ENCODE measurements around the gene B4GALNT3. TPM values are rescaled to one million over a fixed set of nuclear protein-coding genes. Genes with fewer than 3 reads are reported as not detected.
A peak's percentile ranks its signal among the peaks of the same experiment; 100 is the strongest.

B4GALNT3 gene
- total and polyA plus RNA-seq, 9 donors, result 0.58 to 4.2 (median 1.7) TPM

DNA sequence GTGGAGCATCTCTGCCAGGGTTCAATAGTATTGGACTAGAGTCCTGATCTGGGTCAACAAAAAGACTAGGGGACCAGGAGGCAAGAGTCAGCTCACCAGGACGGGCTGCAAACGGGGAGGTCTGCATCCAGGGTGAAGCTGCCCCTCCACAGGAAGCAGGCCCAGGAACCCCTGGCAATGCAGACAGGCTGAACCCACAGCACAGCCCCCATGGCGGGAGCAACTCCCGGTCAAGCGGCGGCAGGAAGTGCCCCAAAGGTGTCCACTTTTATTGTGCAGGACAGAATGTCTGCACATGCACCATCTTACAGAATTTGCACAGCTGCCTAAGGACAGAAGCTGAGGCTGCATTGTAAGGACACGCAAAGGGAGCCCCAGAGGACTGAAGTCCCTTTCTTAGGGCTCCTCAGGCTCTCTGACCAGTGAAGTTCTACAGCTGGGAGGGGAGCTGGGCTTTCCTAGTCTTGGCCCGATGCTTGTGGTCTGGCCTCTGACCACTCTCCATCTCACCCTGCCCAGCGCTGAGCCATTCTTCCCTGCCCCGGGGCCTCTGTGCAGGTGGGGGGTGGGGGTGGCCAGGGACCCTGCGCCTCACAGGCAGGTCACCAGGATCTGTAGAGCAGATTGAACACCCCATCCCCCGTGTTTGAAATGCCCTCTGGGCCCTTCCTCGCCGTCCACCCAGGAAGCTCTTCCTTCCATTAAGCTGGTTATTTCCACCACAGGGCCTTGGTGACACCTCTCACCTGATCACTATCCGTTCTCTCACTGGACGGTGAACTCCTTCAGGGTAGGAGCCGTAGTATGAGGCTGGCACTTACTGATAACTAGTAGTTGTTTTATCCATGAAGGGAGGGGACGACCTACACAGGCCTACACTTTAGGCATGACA, 127.6 kb downstream of the B4GALNT3 start:
- no peaks in the 10 kb centered on the region for H3K9me3 ChIP-seq
- no peaks in the 10 kb centered on the region for H3K27me3 ChIP-seq
- no peak for TF ChIP-seq POLR2A (IDR thresholded peaks at IDR 0.05)
- TF ChIP-seq, protein P1, sequence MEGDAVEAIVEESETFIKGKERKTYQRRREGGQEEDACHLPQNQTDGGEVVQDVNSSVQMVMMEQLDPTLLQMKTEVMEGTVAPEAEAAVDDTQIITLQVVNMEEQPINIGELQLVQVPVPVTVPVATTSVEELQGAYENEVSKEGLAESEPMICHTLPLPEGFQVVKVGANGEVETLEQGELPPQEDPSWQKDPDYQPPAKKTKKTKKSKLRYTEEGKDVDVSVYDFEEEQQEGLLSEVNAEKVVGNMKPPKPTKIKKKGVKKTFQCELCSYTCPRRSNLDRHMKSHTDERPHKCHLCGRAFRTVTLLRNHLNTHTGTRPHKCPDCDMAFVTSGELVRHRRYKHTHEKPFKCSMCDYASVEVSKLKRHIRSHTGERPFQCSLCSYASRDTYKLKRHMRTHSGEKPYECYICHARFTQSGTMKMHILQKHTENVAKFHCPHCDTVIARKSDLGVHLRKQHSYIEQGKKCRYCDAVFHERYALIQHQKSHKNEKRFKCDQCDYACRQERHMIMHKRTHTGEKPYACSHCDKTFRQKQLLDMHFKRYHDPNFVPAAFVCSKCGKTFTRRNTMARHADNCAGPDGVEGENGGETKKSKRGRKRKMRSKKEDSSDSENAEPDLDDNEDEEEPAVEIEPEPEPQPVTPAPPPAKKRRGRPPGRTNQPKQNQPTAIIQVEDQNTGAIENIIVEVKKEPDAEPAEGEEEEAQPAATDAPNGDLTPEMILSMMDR (IDR thresholded peaks at IDR 0.05), result no peak
- TF ChIP-seq EP300 (IDR thresholded peaks at IDR 0.05), result no peak
- no peak overlapping the region for H3K27ac ChIP-seq
- DNase-seq, result peak in 1 of 5 donors; percentile 6
- intact Hi-C loops (cut with DNase I), result no loop called here
- 81 to 89% (median 86%) methylated on average over 18 of the region's 18 CpGs for WGBS, 3 donors
- H3K4me3 ChIP-seq, result no peak overlapping the region
- peaks cover 1% of the 10 kb centered on the region for H3K4me1 ChIP-seq (ENCODE audit: insufficient read depth)
- no peaks in the 10 kb centered on the region for H3K36me3 ChIP-seq

DNA sequence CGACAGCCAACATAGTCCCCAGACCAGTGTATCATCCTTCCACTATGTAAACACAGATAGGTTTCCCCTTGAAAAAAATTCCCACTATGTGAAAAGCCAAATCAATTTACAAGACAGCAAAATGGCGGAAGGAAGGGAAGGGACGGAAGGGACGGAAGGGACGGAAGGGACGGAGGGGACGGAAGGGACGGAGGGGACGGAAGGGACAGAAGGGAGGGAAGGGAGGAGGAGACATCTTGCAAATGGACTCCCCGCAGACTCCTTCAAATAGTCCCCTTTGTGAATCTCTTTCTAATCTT, 128.2 kb downstream of the B4GALNT3 start:
- Histone ChIP-seq H3K27me3 (no peaks in the 10 kb centered on the region), H3K4me3 (no peak overlapping the region), H3K27ac (no peak overlapping the region), H3K9me3 (no peaks in the 10 kb centered on the region), H3K4me1 (ENCODE audit: insufficient read depth) (peaks cover 1% of the 10 kb centered on the region), H3K36me3 (no peaks in the 10 kb centered on the region)
- no peak for DNase-seq
- 84 to 93% (median 89%) methylated on average over 10 of the region's 10 CpGs for WGBS, 3 donors
- intact Hi-C loops (cut with DNase I), result no loop called here
- TF ChIP-seq POLR2A (IDR thresholded peaks at IDR 0.05), result no peak
- TF ChIP-seq, protein P1 (IDR thresholded peaks at IDR 0.05), result no peak
- TF ChIP-seq EP300 (IDR thresholded peaks at IDR 0.05), result no peak

DNA sequence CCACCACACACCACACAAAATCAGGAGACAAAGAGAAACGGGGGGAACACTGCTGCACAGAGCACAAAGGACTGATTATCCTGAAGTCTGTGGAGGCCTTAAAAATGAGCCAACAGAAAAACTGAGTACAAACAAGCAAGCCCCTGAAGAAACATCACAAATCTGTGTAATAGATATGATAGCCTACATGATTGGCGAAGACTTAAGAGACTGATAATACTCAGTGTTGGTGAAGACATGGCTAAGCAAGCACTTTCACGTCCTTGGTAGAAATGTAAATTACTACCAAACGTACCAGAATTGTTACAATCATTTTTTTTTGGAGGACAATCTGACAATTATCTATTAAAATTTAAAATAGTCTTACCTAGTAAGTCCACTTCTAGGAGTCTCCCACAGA, 128.9 kb downstream of the B4GALNT3 start:
- H3K36me3 ChIP-seq, result no peaks in the 10 kb centered on the region
- peaks cover 1% of the 10 kb centered on the region for H3K4me1 ChIP-seq (ENCODE audit: insufficient read depth)
- TF ChIP-seq, protein P1 (IDR thresholded peaks at IDR 0.05), result no peak
- TF ChIP-seq EP300 (IDR thresholded peaks at IDR 0.05), result no peak
- TF ChIP-seq POLR2A (IDR thresholded peaks at IDR 0.05), result no peak
- no peaks in the 10 kb centered on the region for H3K9me3 ChIP-seq
- no peak for DNase-seq
- H3K4me3 ChIP-seq, result no peak overlapping the region
- 89 to 93% (median 91%) methylated on average over 4 of the region's 4 CpGs for WGBS, 3 donors
- intact Hi-C loops (cut with DNase I), result no loop called here
- no peaks in the 10 kb centered on the region for H3K27me3 ChIP-seq
- H3K27ac ChIP-seq, result no peak overlapping the region

DNA sequence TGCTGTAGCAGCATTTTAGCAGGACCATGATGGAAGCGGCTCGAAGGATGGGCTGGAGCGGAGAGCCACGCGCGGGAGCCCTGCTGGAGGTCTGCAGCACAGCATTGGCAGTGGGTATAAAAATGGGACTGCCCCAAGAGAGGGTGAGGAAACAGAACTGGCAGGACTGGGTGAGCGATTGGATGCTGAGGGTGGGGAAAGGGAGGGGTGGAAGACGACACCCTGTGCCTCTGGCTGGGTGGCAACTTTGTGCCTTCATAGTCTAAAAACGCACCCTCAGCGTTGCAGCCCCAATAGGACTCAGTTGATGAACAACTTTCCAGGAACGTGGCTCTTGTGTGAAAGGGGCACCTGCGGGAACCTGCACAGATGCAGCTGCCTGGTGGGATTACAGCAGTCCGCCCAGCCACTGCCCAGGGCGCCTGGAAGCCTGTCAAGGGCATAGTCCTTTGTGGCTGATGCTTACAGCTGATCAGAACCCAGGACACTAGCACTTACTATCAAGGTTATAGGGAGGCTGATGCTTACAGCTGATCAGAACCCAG, 130.5 kb downstream of the B4GALNT3 start:
- TF ChIP-seq EP300 (IDR thresholded peaks at IDR 0.05) (no peak), POLR2A (IDR thresholded peaks at IDR 0.05) (no peak)
- TF ChIP-seq, protein P1 (IDR thresholded peaks at IDR 0.05), result no peak
- intact Hi-C loops (cut with DNase I), result no loop called here
- whole genome bisulfite sequencing, 3 donors, result 79 to 85% (median 81%) methylated on average over 14 of the region's 14 CpGs
- no peaks in the 10 kb centered on the region for H3K9me3 ChIP-seq
- H3K4me1 ChIP-seq (ENCODE audit: insufficient read depth), result peaks cover 1% of the 10 kb centered on the region
- no peaks in the 10 kb centered on the region for H3K36me3 ChIP-seq
- H3K27ac ChIP-seq, result no peak overlapping the region
- H3K27me3 ChIP-seq, result no peaks in the 10 kb centered on the region
- no peak overlapping the region for H3K4me3 ChIP-seq
- no peak for DNase-seq

Data from ovary (tissue), 9 donors.